GM06990 (cell line): ENCODE results near the gene AGBL4.

Experiments
- DNase-seq: peaks from one replicate; pipeline ENCODE4 v3.0.0-alpha.2; 2011; ENCODE audit not compliant: insufficient read length; ENCODE audit errors: extremely low read depth
- H3K27me3 ChIP-seq: replicated peaks from 2 replicates; pipeline ENCODE4 v1.6.0; 2011; ENCODE audit warnings: low read length; ENCODE audit not compliant: control insufficient read depth, insufficient read depth
- H3K36me3 ChIP-seq: 2 replicates; pipeline ENCODE4 v1.5.1; 2011; ENCODE audit warnings: low read length; ENCODE audit not compliant: control insufficient read depth, insufficient read depth
- H3K4me3 ChIP-seq: replicated peaks from 2 replicates; pipeline ENCODE4 v1.5.1; 2011; ENCODE audit warnings: low read depth, mild to moderate bottlenecking, control low read depth, low read length
- TF ChIP-seq, protein P1 (sequence below): IDR thresholded peaks from 2 replicates; pipeline ENCODE4 v1.5.1; 2011; ENCODE audit warnings: low read length, control low read depth, mild to moderate bottlenecking, inconsistent platforms; ENCODE audit not compliant: insufficient read depth, poor library complexity, severe bottlenecking

Gene AGBL4

DNA sequence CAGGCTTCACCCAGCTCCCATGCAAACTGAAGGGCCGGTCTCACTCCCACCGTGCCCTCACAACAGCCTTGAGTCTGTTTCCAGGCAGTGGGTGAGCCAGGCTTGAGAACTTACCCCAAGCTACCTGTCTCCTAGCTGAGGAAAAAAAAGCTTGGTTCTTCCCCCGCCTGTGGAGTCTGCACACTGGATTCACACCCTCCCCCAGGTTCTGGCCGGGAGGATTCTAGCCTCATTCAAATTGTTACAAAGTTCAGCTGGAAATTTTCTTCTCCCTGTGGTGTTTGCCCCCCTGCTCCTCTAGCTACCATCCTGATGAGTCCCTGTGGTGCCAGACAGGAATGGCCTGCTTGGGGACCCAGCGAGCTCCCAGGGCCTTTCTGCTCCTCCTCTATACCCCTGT, 471.7 kb downstream of the AGBL4 start:
- no peaks in the 10 kb centered on the region for H3K27me3 ChIP-seq
- TF ChIP-seq, protein P1, sequence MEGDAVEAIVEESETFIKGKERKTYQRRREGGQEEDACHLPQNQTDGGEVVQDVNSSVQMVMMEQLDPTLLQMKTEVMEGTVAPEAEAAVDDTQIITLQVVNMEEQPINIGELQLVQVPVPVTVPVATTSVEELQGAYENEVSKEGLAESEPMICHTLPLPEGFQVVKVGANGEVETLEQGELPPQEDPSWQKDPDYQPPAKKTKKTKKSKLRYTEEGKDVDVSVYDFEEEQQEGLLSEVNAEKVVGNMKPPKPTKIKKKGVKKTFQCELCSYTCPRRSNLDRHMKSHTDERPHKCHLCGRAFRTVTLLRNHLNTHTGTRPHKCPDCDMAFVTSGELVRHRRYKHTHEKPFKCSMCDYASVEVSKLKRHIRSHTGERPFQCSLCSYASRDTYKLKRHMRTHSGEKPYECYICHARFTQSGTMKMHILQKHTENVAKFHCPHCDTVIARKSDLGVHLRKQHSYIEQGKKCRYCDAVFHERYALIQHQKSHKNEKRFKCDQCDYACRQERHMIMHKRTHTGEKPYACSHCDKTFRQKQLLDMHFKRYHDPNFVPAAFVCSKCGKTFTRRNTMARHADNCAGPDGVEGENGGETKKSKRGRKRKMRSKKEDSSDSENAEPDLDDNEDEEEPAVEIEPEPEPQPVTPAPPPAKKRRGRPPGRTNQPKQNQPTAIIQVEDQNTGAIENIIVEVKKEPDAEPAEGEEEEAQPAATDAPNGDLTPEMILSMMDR: no peak
- no peak for DNase-seq
- H3K36me3 ChIP-seq: no peaks in the 10 kb centered on the region
- no peak overlapping the region for H3K4me3 ChIP-seq

DNA sequence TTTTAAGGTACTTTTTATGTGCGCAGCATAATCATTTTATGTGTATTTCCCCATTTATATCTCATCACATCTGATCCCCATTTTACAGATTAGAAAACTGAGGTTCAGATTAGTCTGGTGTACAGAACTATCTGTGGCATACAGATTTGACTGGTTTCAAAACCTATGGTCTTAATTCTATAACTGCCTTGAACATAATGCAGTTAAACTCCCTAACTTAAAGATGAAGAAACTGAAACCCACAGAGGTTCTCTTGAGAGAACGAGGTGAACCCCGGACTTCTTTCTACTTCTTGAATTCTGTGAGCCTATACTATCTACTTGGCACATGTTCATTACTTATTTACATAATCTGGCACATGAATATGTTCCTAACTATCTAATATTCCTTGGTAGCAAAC, 479.1 kb downstream of the AGBL4 start:
- H3K36me3 ChIP-seq: no peaks in the 10 kb centered on the region
- H3K27me3 ChIP-seq: no peaks in the 10 kb centered on the region
- TF ChIP-seq, protein P1: no peak
- no peak overlapping the region for H3K4me3 ChIP-seq
- no peak for DNase-seq

DNA sequence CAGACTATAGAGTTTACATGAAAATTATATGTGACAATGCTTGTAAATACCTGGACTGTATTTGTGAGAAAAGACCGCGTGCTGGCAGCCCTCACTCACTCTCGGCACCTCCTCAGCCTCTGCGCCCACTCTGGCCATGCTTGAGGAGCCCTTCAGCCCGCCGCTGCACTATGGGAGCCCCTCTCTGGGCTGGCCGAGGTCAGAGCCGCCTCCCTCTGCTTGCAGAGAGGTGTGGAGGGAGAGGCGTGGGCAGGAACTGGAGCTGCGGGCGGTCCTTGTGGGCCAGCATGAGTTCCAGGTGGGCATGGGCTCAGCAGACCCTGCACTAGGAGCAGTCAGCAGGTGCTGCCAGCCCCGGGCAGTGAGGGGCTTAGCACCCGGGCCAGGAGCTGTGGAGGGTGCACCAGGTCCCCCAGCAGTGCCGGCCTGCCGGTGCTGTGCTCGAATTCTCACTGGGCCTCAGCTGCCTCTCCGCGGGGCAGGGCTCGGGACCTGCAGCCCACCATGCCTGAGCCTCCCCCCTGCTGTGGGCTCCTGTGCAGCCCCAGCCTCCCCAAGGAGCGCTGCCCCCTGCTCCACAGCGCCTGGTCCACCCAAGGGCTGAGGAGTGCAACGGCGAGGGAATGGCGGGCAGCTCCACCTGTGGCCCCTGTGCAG, 482.5 kb downstream of the AGBL4 start:
- no peaks in the 10 kb centered on the region for H3K27me3 ChIP-seq
- TF ChIP-seq, protein P1: no peak
- no peak for DNase-seq
- H3K36me3 ChIP-seq: no peaks in the 10 kb centered on the region
- H3K4me3 ChIP-seq: no peak overlapping the region

DNA sequence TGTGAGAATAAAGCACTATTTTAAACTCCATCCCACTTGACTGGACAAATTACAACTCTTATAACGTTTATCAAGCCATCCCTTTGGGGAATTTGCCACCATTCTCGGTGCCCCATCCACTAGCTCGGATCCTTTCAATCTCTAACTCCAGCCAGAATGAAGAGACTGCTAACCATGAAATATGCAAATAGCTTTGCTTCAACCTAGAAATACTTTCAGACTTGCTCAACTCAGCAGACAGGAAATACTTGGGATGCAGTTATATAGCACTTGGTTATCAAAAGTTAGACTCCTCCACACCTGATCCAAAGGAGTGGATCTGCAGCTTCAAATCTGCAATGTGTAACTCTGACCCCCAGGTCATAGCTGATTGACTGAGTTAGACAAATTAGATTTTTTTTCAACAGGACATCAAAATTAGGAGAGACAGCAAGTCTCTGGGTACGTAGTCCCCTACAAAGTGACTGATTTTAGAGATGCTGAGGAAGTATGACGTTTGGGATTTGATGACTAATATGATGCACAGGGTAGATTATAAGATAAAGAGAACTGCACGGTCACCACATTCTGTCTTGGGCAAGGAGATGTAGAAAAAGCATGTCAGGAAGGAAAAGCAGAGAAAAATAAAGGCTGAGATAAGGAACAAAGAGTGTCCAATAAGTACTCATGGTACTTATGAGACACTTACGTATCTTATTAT, 496.0 kb downstream of the AGBL4 start:
- no peaks in the 10 kb centered on the region for H3K36me3 ChIP-seq
- TF ChIP-seq, protein P1: no peak
- DNase-seq: no peak
- no peaks in the 10 kb centered on the region for H3K27me3 ChIP-seq
- no peak overlapping the region for H3K4me3 ChIP-seq

DNA sequence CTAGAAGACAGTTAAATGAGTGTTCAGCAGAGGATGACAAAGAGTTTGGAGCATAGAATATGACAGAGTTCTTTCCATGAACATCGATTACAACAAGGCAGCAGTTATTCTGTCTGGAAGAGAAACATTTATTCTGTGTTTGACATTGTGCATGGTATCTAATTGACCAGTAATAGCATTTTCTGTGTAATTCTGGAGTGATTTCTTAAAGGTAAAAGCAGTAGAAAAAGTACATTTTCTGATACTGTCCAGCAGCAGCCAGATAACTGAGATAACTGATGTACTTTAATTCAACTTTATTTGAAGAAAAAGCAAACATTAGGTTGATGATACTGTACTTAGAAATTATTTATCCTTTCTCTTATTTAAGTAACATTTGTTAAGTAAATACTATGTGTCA, 497.1 kb downstream of the AGBL4 start:
- DNase-seq: no peak
- Histone ChIP-seq H3K36me3 (no peaks in the 10 kb centered on the region), H3K27me3 (no peaks in the 10 kb centered on the region), H3K4me3 (no peak overlapping the region)
- TF ChIP-seq, protein P1: no peak
